ENCODE measurements around the gene NPTXR.

The NPTXR gene

DNA sequence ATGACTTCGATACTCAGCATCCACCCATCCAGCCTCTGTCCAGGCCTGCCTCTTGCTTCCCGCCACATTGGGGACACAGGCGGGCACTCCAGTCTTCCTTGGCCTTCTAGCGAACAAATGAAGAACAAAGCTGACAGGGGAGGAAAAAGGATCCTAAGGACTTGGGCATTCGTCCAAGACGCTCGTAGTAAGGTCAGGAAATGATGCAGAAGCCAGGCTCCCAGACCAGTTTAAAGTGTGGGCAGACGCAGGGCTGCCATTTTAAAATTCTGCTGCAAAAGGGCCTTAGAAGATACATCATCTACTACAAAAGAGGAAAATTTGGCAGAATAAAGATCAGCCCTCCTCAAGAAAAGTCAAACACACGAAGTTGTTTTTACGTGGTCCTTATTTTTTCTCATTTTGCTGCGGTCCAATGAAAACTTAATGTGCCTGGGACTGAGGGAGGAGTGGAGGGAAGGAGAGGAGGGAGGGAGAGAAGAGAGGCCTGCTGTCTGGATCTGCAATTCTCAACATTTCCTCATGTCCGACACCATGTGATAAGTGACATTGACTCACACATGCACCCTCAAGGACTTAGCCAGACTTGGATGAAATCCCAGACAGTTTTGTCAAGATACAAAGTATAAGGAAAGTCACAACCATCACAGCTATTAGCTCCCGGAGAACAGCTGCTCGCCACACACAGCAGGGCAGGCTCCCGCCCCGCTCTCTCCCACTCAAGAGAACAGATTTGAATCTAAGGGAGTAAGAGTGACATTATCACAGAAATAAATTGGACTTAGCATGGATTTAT lies 55.6 kb downstream of the NPTXR start:
- Histone ChIP-seq H3K4me3 (ENCODE audit: low read depth in 1 of 2, low read length in 2 of 2) (no peak overlapping the region), H3K4me1 (ENCODE audit: insufficient read depth, low read length) (peaks cover 29% of the 10 kb centered on the region), H3K9ac (ENCODE audit: low read length) (peak overlapping the region; percentile 3), H3K27me3 (ENCODE audit: control insufficient read depth in 1 of 2, insufficient read depth in 2 of 2, low read length in 2 of 2) (no peaks in the 10 kb centered on the region), H3K27ac (ENCODE audit: low read depth, low read length) (no peak overlapping the region), H3K36me3 (ENCODE audit: insufficient read depth, low read length) (peaks cover 12% of the 10 kb centered on the region), H3K9me3 (ENCODE audit: low read length) (no peaks in the 10 kb centered on the region)

DNA sequence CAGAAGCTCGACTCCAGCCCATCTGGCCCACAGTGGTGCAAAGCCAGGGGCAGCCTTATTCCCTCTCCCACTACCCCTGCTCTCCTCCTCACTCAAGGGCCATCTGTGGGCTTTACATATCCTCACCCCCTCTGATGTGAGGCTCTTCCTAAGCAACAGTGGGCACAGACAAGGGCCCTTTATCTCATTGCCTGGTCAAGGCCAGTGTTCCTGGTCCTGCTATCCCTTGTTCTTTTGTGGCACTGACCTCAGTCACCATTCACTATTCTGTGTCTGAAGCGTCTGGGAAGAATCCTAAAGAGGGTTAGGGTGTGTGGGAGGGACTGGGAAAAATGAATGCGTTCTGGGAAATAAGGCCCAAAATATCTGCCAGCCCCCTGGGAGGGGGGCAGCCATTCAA lies 57.2 kb downstream of the NPTXR start:
- H3K4me1 ChIP-seq (ENCODE audit: insufficient read depth, low read length): peaks cover 21% of the 10 kb centered on the region
- peaks cover 19% of the 10 kb centered on the region for H3K36me3 ChIP-seq (ENCODE audit: insufficient read depth, low read length)
- no peak overlapping the region for H3K9ac ChIP-seq (ENCODE audit: low read length)
- no peak overlapping the region for H3K27ac ChIP-seq (ENCODE audit: low read depth, low read length)
- H3K4me3 ChIP-seq (ENCODE audit: low read depth in 1 of 2, low read length in 2 of 2): no peak overlapping the region
- no peaks in the 10 kb centered on the region for H3K9me3 ChIP-seq (ENCODE audit: low read length)
- H3K27me3 ChIP-seq (ENCODE audit: control insufficient read depth in 1 of 2, insufficient read depth in 2 of 2, low read length in 2 of 2): no peaks in the 10 kb centered on the region

GRCh38 chr22:38784856-38785255 lies 59.0 kb downstream of the NPTXR start:
- H3K9ac ChIP-seq (ENCODE audit: low read length): no peak overlapping the region
- peaks cover 11% of the 10 kb centered on the region for H3K36me3 ChIP-seq (ENCODE audit: insufficient read depth, low read length)
- H3K27me3 ChIP-seq (ENCODE audit: control insufficient read depth in 1 of 2, insufficient read depth in 2 of 2, low read length in 2 of 2): no peaks in the 10 kb centered on the region
- H3K9me3 ChIP-seq (ENCODE audit: low read length): no peaks in the 10 kb centered on the region
- no peak overlapping the region for H3K27ac ChIP-seq (ENCODE audit: low read depth, low read length)
- H3K4me3 ChIP-seq (ENCODE audit: low read depth in 1 of 2, low read length in 2 of 2): no peak overlapping the region
- peaks cover 21% of the 10 kb centered on the region for H3K4me1 ChIP-seq (ENCODE audit: insufficient read depth, low read length)

DNA sequence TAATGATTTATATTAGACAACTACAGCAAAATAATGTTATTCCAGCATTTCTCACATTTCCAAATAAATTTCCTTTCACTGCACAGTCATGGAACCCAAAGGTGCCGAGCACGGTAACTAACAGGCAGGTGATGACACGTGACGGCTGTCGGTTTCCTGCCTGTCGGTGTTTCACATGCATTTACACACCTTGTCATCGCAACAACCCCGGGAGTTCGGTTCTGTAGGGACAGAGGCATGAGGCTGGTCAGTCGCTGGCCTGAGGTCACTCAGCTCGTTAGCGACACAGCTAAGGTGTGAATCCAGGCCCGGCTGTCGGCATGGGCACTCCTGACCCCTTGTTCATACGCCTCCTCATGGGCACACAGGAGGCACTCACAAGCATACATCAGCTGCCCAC lies 59.8 kb downstream of the NPTXR start:
- Histone ChIP-seq H3K4me1 (ENCODE audit: insufficient read depth, low read length) (peaks cover 19% of the 10 kb centered on the region), H3K27ac (ENCODE audit: low read depth, low read length) (no peak overlapping the region), H3K36me3 (ENCODE audit: insufficient read depth, low read length) (peaks cover 12% of the 10 kb centered on the region), H3K4me3 (ENCODE audit: low read depth in 1 of 2, low read length in 2 of 2) (no peak overlapping the region), H3K9me3 (ENCODE audit: low read length) (no peaks in the 10 kb centered on the region), H3K27me3 (ENCODE audit: control insufficient read depth in 1 of 2, insufficient read depth in 2 of 2, low read length in 2 of 2) (no peaks in the 10 kb centered on the region), H3K9ac (ENCODE audit: low read length) (no peak overlapping the region)

DNA sequence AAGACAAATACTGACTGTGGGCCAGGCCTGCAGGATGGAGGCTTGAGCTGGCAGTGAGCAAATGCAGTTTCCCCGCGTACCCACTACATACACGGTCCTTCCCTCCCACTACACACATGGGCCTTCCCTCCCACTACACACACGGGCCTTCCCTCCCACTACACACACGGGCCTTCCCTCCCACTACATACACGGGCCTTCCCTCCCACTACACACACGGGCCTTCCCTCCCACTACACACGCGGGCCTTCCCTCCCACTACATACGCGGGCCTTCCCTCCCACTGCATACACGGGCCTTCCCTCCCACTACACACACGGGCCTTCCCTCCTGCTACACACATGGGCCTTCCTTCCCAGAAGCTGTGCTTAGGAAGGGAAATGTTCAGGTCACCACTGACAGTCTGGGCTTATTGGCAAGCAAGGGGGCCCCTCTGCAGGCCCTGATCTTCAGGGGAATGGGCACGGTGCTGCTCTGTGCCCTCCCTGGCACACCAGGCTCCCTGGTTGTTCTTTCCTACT lies 60.7 kb downstream of the NPTXR start:
- Histone ChIP-seq H3K9ac (ENCODE audit: low read length) (no peak overlapping the region), H3K27me3 (ENCODE audit: control insufficient read depth in 1 of 2, insufficient read depth in 2 of 2, low read length in 2 of 2) (no peaks in the 10 kb centered on the region), H3K4me3 (ENCODE audit: low read depth in 1 of 2, low read length in 2 of 2) (no peak overlapping the region), H3K4me1 (ENCODE audit: insufficient read depth, low read length) (peaks cover 11% of the 10 kb centered on the region), H3K9me3 (ENCODE audit: low read length) (no peaks in the 10 kb centered on the region), H3K36me3 (ENCODE audit: insufficient read depth, low read length) (peaks cover 21% of the 10 kb centered on the region), H3K27ac (ENCODE audit: low read depth, low read length) (no peak overlapping the region)

DNA sequence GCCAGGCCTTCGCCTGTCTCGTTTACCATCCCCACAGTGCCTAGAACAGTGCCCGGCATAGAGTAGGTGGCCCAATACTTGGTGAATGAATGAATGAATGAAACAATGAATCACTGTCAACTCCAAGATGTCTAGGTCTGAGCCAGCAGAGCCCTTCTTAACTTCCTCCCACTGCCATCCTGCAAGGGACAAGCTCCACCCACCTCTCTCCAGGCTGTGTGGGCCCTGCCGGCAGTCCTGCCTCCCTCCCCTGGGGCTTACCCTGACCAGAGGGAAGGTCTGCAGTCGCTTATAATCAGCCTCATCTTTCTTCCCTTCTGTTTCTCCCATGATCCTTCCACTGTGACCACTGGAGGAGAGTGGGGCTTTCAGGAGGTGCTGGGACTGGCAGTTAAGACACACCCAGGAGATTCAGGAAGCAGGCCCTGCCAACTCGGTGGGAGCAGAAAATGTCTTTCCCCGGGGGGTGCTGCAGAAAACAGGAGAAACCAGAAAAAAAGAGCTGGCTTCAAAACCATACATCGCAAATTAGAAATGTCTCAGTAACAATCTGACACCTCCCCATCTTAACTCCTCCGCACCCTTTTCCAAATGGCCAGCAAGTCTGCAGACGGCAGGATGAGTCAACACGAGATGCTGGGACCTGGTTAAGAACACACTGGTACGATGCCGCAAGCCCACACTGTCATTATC lies 61.3 kb downstream of the NPTXR start:
- Histone ChIP-seq H3K4me3 (ENCODE audit: low read depth in 1 of 2, low read length in 2 of 2) (no peak overlapping the region), H3K27ac (ENCODE audit: low read depth, low read length) (no peak overlapping the region), H3K27me3 (ENCODE audit: control insufficient read depth in 1 of 2, insufficient read depth in 2 of 2, low read length in 2 of 2) (no peaks in the 10 kb centered on the region), H3K36me3 (ENCODE audit: insufficient read depth, low read length) (peaks cover 24% of the 10 kb centered on the region), H3K9me3 (ENCODE audit: low read length) (no peaks in the 10 kb centered on the region), H3K9ac (ENCODE audit: low read length) (no peak overlapping the region), H3K4me1 (ENCODE audit: insufficient read depth, low read length) (peaks cover 7% of the 10 kb centered on the region)

- Histone ChIP-seq H3K4me1 (ENCODE audit: insufficient read depth, low read length) (no peaks in the 10 kb centered on the region), H3K9ac (ENCODE audit: low read length) (no peak overlapping the region), H3K27ac (ENCODE audit: low read depth, low read length) (no peak overlapping the region), H3K36me3 (ENCODE audit: insufficient read depth, low read length) (peaks cover 24% of the 10 kb centered on the region), H3K4me3 (ENCODE audit: low read depth in 1 of 2, low read length in 2 of 2) (no peak overlapping the region), H3K27me3 (ENCODE audit: control insufficient read depth in 1 of 2, insufficient read depth in 2 of 2, low read length in 2 of 2) (no peaks in the 10 kb centered on the region), H3K9me3 (ENCODE audit: low read length) (no peaks in the 10 kb centered on the region)
These were observed 62.8 kb downstream of the NPTXR start for GRCh38 chr22:38781033-38781432.

- H3K27me3 ChIP-seq (ENCODE audit: control insufficient read depth in 1 of 2, insufficient read depth in 2 of 2, low read length in 2 of 2): no peaks in the 10 kb centered on the region
- no peak overlapping the region for H3K27ac ChIP-seq (ENCODE audit: low read depth, low read length)
- no peaks in the 10 kb centered on the region for H3K9me3 ChIP-seq (ENCODE audit: low read length)
- peaks cover 22% of the 10 kb centered on the region for H3K36me3 ChIP-seq (ENCODE audit: insufficient read depth, low read length)
- H3K4me3 ChIP-seq (ENCODE audit: low read depth in 1 of 2, low read length in 2 of 2): no peak overlapping the region
- no peaks in the 10 kb centered on the region for H3K4me1 ChIP-seq (ENCODE audit: insufficient read depth, low read length)
- H3K9ac ChIP-seq (ENCODE audit: low read length): no peak overlapping the region
These were observed 66.6 kb downstream of the NPTXR start for GRCh38 chr22:38777087-38777671.

DNA sequence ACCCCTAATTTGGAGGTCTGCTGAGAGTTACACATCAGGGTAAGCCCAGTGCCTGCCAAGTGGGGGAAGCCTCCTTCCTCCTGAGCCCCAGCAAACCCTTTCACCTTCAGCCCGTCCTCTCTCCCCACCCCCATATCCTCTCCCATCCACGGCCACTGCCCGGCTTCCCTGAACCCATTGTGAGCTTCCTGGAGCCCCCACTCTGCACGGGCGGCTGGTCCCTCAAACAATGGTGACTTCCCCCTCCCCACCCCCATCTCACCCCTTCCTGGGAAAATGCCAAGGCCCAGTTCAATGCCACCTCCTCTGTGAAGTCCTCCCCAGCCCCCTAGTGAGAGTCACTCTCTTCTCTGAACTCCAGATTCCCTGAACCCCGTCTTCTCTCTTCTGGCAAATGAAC lies 67.7 kb downstream of the NPTXR start:
- no peak overlapping the region for H3K27ac ChIP-seq (ENCODE audit: low read depth, low read length)
- no peaks in the 10 kb centered on the region for H3K9me3 ChIP-seq (ENCODE audit: low read length)
- no peak overlapping the region for H3K9ac ChIP-seq (ENCODE audit: low read length)

GRCh38 chr22:38775656-38776055 lies 68.2 kb downstream of the NPTXR start:
- no peak overlapping the region for H3K4me3 ChIP-seq (ENCODE audit: low read depth in 1 of 2, low read length in 2 of 2)
- no peak overlapping the region for H3K27ac ChIP-seq (ENCODE audit: low read depth, low read length)

More for the DNA sequence above, 67.7 kb downstream of the NPTXR start:
- Histone ChIP-seq H3K36me3 (ENCODE audit: insufficient read depth, low read length) (peaks cover 17% of the 10 kb centered on the region), H3K4me3 (ENCODE audit: low read depth in 1 of 2, low read length in 2 of 2) (no peak overlapping the region), H3K27me3 (ENCODE audit: control insufficient read depth in 1 of 2, insufficient read depth in 2 of 2, low read length in 2 of 2) (no peaks in the 10 kb centered on the region), H3K4me1 (ENCODE audit: insufficient read depth, low read length) (no peaks in the 10 kb centered on the region)

GRCh38 chr22:38774496-38775166 lies 69.2 kb downstream of the NPTXR start:
- H3K27ac ChIP-seq (ENCODE audit: low read depth, low read length): no peak overlapping the region

More at GRCh38 chr22:38775656-38776055, 68.2 kb downstream of the NPTXR start:
- Histone ChIP-seq H3K36me3 (ENCODE audit: insufficient read depth, low read length) (peaks cover 17% of the 10 kb centered on the region), H3K9me3 (ENCODE audit: low read length) (no peaks in the 10 kb centered on the region), H3K27me3 (ENCODE audit: control insufficient read depth in 1 of 2, insufficient read depth in 2 of 2, low read length in 2 of 2) (no peaks in the 10 kb centered on the region), H3K4me1 (ENCODE audit: insufficient read depth, low read length) (no peaks in the 10 kb centered on the region), H3K9ac (ENCODE audit: low read length) (no peak overlapping the region)

More at GRCh38 chr22:38774496-38775166, 69.2 kb downstream of the NPTXR start:
- Histone ChIP-seq H3K4me1 (ENCODE audit: insufficient read depth, low read length) (no peaks in the 10 kb centered on the region), H3K9me3 (ENCODE audit: low read length) (no peaks in the 10 kb centered on the region), H3K9ac (ENCODE audit: low read length) (no peak overlapping the region), H3K4me3 (ENCODE audit: low read depth in 1 of 2, low read length in 2 of 2) (no peak overlapping the region), H3K36me3 (ENCODE audit: insufficient read depth, low read length) (peaks cover 17% of the 10 kb centered on the region), H3K27me3 (ENCODE audit: control insufficient read depth in 1 of 2, insufficient read depth in 2 of 2, low read length in 2 of 2) (no peaks in the 10 kb centered on the region)

Measured in muscle layer of colon (tissue), 2 donors.